ENCODE measurements around the gene MACF1.

- TF ChIP-seq CTCF (IDR thresholded peaks at IDR 0.05) (no peak), POLR2A (IDR thresholded peaks at IDR 0.05) (no peak)
Observed at GRCh38 chr1:39397487-39397886, 193.0 kb downstream of the MACF1 start.

Measured in prostate gland (tissue), 2 donors.